Glomerular endothelial cell (primary cell): ENCODE results near the gene NDUFAF8. TPM values are rescaled to one million over a fixed set of nuclear protein-coding genes. Genes with fewer than 3 reads are reported as not detected.

Source experiments
- DNase-seq: peaks from one replicate; pipeline ENCODE4 v3.0.0-alpha.2; 2011; ENCODE audit warnings: low read depth, low spot score; ENCODE audit errors: extremely low read depth
- total RNA-seq: library from RNA; depleted of rRNA; stranded (reverse); fragments of >200 nt; gene quantifications from 2 replicates; pipeline ENCODE4 v1.2.3, GENCODE V29; 2015

NDUFAF8 gene, protein sequence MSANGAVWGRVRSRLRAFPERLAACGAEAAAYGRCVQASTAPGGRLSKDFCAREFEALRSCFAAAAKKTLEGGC
- 32.4 and 87.1 TPM in 2 replicates for total RNA-seq

DNA sequence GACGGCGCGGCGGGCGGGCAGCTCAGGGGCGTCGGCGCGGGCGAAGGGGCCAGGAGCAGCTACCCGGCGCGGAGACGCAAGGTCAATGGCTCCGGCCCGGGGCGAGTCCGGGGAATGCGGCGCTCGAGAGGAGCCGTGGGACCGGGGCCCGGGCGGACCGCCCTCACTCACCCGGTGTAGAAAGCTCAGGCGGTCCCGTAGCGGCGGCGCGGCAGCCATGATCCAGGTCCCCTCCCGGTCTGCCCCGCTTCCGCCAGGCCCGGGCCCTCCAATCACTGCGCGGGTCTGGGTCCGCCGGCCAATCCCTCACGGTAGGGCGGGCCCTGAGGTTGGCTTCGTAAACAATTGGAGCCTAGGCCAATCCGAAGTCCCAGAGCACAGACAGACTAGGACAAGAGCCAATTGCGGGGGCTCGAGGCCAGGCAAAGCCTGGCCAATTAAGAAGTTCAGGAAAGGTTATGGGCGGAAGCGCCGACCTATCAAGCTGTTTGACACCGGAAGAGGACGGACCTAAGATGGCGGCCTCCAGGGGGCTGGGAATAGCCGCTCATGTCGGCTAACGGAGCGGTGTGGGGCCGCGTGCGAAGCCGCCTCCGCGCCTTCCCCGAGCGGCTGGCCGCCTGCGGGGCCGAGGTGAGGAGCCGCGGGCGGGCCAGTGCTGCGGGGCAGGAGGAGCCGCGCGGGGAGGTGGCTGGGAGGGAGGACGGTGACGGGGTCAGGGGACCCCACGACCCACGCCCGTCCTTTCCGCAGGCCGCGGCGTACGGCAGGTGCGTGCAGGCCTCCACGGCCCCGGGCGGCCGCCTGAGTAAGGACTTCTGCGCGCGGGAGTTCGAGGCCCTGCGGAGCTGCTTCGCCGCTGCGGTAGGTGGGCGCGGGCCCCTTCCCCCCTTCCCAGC, at the start of gene NDUFAF8, which contains the start of gene TEPSIN:
TSS of gene NDUFAF8 (plus strand) at position 504 of the 899 bp plus-strand sequence. CDS start at position 550, 46 bp downstream.
TSS of gene TEPSIN (minus strand) at position 241 of the 899 bp plus-strand sequence. CDS start at position 219, 22 bp downstream.
- peak; percentile 97 for DNase-seq

DNA sequence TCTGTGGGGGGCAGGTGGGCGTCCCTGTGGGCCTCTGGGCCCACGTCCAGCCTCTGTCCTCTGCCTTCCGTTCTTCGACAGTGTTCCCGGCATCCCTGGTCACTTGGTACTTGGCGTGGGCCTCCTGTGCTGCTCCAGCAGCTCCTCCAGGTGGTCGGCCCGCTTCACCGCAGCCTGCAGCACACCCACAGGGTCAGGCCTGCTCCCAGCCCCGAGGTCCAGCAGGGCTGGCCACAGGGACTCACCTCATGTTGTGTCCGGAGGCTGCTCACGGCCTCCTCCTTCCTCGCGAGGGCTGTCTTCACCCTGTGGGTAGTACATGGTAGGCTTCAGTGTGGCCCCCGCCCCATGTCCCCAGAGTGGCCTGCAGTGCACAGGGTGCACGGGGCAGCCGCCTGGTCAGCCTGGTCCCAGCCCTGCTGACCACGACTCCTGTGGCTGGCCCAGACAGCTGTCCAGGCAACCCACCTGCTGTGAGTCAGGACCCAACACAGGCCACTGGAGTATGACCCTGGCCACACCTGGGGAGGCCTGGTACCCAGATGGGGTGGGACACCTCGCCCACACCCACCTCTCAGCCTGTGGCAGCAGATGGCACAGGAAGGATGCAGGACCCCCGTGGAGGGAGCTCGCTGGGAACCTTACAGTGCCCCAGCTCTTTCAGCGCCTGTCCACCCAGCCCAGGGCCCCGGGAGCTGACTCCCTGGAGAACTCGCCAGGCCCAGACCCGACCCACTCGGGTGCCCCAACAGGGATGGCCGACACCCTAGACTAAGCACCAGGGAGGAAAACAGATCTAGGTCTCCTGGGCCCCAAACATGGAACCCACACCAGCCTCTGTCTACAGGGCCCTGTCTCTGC, 49.2 kb upstream of the NDUFAF8 start:
- no peak for DNase-seq

DNA sequence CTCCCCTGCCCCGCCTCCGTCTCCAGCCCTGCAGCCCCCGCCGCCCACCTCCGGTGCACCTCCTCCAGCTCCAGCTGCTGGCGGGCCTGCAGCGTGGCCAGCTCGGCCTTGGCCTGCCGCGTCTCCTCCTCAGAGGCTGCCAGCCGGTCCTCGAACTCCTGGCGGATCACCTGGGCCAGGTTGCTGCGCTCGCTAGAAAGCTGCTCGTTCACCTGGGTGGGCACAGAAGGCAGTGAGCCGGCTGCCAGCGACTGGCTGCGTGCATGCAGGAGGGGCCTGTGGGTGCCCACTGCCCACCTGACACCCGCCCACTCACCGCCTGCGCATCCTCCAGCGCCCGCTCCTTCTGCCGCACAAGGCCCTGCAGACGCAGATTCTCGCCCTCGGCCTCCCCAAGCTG, 48.5 kb upstream of the NDUFAF8 start:
- DNase-seq: no peak

DNA sequence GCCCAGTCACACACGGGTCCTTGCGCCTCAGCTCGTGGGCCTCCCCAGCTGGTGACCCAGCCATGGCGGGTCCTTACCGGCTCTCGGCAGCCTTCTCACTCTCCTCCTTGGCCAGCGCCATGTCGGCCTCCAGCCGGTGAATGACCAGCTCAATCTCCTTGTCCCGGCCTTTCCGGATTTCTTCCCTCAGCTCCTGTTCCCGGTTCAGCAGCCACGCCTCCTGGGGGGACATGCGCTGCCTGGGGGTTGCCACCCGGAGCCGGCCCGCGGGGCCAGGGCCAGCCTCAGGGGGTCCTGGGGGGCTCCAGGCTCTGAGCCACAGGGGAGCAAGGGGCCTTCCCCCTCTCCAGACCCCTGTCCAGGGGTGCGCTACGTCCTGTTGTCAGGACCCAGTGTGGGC, 48.0 kb upstream of the NDUFAF8 start:
- DNase-seq: no peak

DNA sequence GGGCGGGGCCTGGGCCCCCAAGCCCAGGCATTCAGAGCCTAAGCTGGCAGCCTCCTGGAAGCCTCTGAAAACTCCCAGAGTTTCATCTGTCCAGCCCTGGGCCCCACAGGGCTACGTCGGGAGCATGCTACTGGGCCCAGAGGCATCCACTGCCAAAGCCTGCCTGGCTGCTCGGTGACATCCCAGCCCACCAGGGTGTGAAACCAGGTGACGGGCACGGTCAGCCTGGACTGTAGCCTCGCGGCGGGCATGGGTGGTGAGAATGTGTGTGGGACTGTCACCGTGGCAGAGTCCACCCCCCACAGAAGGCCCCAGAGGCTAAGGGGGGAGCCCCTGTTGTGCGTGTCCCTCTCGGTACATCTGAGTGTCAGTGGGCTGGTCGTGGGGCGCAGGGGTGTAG, 47.5 kb upstream of the NDUFAF8 start:
- DNase-seq: no peak

GRCh38 chr17:81192386-81193050, 46.6 kb upstream of the NDUFAF8 start:
- DNase-seq: no peak

- DNase-seq: no peak
Measured at GRCh38 chr17:81193051-81193410, 46.1 kb upstream of the NDUFAF8 start.

GRCh38 chr17:81193470-81194224, 45.5 kb upstream of the NDUFAF8 start:
- DNase-seq: no peak

DNA sequence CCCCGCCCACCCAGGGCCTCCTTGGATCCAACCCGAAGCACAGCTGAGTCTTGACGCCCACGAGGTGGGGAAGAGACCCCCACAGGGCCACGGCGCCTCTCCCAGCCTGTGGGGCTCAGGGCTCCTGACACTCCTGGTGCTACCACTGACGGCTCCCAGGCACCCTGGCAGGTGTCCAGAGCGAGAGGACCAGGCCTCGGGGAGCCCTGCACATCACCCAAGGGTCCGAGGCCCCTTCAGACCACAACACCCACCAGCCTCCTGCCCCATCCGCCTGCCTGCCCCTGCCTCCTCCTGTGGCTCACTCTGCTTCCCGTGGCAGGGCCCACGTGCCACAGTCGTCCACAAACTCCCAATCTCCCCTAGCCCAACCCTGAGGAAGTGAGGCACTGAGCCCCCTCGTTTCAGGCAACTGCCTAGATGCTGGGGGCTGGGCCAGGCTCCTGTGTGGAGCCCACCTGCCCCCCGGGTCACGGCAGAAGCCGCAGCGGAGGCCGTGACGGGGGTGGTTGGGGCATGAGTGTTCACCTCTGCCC, 44.8 kb upstream of the NDUFAF8 start:
- no peak for DNase-seq

GRCh38 chr17:81194941-81195901, 43.9 kb upstream of the NDUFAF8 start:
- no peak for DNase-seq

DNA sequence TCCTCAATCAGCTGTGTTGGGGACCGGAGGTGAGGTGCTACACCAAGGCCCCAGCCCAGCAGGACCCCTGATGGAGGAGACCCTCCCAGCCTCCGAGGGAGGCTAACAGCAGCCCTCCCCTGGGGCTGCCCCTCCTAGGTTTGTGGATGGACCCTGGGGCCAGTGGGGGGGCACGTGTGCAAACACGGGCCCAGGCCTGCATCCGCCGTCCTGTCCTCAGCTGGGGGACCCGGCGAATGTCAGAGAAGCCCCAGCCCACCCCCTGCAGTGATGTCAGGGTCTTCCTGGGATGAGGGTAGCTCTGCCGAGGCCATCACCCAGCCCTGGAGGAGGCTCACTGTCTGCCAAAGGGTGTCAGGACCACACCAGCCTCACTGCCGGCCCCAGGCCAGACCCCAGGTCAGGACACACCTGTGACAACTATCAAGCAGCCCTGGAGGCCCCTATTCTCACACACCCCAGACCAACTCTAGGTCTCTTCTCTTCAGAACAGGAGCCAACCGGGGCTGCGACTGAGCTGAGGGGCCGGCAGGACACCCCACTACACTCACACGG, 43.1 kb upstream of the NDUFAF8 start:
- no peak for DNase-seq

DNA sequence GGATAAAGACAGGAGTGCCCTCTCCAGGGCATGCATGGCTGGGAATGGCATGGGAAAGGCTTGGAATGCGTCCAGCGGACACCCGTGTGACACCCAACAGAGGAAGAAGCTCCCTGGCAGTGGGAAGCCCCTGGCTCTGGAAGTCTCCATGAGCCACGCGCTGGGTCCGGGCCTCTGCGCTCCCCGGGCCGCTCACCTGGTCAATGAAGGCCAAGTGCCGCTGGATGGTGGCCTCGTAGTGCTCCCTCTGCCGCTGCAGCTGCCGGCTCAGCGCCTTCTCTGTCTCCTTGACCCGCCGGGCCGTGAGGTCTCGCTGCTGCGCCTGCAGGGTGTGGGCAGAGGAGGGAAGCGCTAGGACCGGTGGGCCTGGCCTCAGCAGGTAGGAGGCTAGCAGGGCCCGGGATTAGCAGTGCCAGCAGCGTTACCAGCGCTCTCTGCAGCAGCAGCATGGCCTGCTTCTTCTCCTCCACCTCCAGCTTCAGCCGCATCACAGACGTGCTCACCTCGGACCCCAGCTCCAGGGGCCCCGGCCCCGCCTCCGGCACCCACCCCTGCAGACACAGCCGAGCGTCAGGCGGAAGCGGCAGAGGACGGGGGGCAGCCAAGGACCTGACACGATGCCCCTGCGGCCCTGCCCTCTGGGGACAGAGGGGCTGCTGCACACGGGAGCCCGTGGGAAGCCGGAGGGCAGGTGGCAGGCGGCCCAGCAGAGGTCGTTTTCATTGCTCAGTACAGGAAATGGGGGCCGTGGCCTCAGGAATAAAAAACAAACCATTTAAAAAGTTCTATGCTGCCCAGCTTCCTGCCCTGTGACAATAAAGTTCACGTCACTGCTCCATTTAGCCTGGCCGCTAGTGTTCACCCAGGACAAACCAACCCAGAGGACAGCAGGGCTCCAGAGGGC, 42.4 kb upstream of the NDUFAF8 start:
- peak; percentile 20 for DNase-seq

DNA sequence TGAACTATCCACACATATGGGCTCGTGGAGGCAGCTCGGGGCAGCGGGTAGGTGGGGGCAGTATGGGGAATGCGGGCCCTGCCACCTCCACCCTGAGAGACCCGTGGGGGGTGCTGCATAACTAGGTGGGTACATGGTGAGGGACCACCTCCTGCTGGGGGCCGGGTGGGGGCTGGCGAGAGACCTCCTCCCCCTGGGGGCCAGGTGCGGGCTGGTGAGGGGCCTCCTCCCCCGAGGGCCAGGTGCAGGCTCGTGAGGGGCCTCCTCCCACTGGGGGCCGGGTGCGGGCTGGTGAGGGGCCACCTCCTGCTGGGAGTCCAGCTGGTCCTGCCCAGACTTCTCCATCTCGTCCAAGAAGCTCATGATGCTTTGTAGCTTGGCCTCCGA, 41.7 kb upstream of the NDUFAF8 start:
- no peak for DNase-seq

GRCh38 chr17:81197831-81198490, 41.2 kb upstream of the NDUFAF8 start:
- DNase-seq: no peak

GRCh38 chr17:81198826-81199481, 40.2 kb upstream of the NDUFAF8 start:
- no peak for DNase-seq

- DNase-seq: no peak
Measured at GRCh38 chr17:81199482-81199830, 39.7 kb upstream of the NDUFAF8 start.
